Stimulated activated naive CD4-positive, alpha-beta T cell treated with Interleukin-2 at 50 U/mL for 16 hours (primary cell): ENCODE measurements around the gene CTNNA2.

ENCODE experiments used
- DNase-seq: peaks from one replicate; lab custom pipeline; 2025; lab: John Stamatoyannopoulos, UW

Gene CTNNA2

DNA sequence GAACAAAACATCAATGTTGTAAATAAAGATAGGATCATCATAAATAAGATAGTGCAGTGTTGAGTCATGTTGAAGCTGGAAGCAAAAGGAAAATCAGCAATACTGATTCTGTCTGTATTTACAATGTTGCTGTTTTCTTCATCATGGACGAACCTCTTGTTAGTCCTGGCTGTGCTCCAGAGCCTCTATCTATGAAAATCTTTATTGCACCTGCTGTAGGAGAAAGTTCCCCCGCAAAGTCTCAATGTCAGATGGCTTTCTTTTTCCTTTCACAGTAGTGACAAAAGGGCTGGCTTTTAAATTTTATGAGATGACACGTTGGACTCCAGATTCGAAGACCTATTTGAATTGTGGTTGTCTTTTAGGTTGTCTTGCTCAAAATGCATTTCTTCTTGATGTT lies 890.2 kb downstream of the CTNNA2 start:
- no peak for DNase-seq

DNA sequence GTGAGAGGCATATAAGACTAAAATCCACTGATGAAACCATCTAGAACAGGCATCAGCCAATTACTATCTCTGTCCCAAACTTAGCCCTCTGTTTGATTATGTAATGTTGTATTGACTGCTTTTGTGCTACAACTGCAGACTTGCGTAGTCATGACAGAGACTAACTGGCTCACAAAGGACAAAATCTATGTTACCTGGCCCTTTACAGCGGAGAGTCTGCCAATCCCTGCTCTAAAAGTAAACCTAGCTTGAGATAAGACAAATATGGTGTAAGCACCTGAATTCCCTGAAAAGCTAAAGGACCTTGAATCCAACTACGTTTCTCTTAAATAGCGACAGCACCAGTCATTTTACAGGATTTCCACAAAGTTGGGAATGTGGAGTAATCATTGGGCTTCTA lies 894.5 kb downstream of the CTNNA2 start:
- DNase-seq: no peak

DNA sequence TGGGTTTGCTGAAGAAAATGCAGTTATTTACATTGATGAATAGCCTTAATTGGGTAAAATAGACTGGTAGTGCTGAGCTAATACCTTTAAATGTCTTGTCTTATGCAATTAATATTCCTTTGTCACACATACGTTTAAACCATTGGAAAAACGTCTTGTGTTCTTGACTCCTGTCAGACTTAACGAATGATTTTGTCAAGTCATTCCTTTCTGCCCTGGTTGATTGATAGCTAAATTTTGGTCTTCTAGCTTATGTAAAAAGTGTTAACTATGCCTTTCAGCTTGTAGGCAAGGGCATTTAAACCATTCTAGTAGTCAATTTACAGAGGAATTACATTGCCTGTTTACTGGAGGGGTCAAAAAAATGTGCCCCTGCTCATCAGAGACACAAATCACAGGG lies 897.5 kb downstream of the CTNNA2 start:
- DNase-seq: no peak

DNA sequence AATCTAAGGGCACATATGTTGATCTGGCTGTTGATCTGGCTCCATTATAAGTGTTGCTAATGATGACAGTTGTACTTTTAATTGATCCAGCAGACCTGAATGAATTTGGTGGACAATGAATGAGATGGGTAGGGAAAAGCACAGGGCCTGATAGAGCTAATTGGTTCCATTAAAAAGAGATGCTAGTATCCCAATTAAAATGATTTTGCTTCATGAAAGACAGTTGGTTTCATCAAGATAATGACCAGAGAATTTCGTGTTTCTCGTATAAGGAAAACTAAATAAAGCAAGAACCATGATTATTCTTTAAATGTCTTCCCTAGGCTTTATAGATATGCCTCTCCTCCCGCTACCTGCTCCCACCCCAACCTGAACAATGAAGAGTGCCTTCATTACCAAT lies 900.3 kb downstream of the CTNNA2 start:
- DNase-seq: no peak

DNA sequence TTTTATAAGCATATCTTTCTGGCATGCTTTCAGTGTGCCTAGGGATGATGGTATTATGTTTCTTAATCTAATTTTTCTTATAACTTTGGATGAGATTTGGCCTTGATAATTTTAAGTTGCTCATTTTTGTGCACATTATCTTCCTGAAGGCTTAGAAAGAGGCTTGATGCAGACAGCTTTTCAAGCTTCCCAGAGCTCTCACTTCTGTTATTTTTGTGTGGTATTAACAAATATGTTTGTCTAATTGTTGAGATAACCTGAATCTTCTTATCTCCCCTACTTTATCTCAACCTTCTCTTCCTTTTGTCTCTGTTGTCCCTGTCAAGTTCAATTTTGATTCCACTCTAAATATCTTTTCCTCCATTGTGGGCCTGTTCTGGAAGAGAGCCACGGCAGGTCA lies 904.9 kb downstream of the CTNNA2 start:
- DNase-seq: no peak

DNA sequence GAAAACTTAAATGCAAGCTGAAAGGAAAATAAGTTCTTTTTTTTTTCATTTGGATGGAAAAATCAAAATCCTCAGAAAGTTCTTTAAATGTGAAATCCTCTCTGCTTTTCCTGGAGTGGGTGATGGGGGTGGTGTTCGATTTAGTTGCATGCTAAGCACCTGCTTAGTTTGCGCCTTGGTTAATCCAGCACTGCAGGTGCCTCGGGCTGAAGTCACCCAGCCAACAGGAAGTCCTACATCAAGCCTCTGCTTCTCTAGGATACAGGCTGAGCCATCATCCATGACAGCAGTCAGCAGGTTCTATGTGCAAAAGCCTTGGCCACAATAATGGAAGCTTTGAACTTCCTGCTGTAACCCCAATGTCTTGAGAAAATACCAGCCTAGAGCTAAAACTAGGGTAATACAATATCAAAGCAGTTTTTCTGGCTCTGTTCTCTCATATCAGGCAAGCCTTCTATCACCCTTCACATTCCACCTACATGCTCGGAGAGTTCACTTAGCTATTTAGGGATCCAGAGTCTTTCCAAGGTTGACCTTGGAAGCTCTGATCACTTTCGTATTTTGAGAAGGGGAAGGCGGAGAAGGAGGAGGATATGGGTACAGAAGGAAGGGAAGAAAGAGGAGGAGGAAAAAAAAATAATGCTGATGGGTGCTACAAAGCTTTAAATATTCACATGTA lies 907.8 kb downstream of the CTNNA2 start:
- no peak for DNase-seq

DNA sequence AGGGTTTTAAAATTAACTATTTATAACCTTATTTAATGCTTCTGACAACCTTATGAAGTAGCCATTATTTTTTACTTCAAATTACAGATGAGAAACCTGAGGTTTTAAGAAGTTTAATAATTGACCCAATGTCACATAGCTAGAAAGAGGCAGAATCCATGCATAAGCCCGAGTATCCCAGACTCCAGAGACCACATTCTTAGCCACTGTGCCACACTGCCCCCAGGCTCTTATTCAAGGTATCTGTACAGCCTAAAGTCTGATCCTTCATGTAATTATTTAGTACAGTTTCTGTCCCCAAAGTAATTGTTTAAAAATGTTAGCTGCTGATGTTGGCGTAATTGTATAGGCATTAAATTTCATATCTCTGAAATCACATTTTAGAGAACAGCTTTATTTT lies 916.4 kb downstream of the CTNNA2 start:
- DNase-seq: no peak

DNA sequence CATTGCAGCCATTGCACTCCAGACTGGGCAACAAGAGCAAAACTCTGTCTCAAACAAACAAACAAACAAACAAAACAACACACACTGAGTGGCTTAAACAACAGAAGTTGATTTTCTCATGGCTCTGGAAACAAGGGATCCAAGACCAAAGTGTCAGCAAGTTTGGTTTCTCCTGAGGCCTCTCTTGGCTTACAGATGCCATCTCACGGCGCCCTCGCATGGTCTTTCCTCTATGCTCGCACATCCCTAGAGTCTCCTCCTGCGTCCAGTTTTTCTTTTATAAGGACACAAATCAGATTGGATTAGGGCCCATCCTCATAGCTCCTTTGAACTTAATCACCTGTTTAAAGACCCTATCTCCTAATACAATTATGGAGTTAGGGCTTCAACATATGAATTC lies 925.1 kb downstream of the CTNNA2 start:
- DNase-seq: no peak

DNA sequence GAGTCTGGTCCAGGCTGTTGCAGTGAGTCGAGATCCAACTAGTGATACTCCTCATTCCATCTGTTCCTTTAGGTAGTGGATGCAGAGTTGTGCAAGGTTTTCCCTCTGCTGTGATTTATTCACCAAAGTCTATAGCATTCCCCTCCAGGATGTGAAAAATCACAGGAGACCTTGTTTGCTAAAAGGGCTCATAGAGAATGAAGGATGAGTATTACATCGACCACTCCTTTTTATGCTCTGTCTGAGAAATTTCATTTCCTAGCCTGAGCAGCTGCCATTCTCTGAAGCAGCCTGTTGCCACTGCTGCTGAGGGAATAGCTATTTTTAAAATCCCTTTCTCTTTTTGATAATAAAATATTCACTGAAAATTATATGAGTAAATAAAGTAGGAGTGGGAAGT lies 925.8 kb downstream of the CTNNA2 start:
- DNase-seq: no peak

DNA sequence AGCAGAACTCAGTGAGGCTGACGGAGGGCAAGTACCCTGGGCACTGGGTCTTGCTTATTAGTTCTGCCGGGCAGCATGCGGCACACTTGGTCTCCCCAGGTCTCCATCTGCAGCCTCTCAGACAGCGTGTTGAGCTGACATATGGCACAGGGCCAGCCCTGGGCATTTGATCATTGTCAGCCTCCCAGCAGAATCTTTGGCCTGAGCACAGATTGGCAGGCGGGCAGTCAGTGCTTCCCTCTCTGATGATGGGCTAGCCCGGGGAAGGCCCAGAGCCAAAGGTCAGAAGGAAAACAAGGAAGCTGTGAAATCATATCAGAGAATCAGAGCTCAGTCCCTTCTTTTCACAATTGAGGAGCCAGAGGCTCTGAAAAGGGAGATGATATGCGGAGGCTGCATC lies 941.8 kb downstream of the CTNNA2 start:
- no peak for DNase-seq

DNA sequence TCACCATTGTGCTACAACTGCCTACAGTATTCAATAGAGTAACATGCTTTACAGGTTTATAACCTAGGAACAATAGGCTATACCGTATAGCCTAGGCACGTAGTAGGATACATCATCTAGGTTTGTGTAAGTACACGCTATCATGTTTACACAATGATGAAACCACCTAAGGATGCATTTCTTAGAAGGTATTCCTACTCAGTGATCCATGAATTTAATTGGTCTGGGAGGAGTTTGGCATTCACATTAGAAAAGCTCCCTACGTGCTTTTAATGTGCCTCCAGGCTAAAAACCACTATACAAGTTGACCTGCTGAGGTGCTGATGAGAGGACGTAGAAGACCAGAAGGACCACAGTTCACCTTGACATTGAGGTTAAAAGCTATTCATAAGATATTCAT lies 946.2 kb downstream of the CTNNA2 start:
- no peak for DNase-seq

DNA sequence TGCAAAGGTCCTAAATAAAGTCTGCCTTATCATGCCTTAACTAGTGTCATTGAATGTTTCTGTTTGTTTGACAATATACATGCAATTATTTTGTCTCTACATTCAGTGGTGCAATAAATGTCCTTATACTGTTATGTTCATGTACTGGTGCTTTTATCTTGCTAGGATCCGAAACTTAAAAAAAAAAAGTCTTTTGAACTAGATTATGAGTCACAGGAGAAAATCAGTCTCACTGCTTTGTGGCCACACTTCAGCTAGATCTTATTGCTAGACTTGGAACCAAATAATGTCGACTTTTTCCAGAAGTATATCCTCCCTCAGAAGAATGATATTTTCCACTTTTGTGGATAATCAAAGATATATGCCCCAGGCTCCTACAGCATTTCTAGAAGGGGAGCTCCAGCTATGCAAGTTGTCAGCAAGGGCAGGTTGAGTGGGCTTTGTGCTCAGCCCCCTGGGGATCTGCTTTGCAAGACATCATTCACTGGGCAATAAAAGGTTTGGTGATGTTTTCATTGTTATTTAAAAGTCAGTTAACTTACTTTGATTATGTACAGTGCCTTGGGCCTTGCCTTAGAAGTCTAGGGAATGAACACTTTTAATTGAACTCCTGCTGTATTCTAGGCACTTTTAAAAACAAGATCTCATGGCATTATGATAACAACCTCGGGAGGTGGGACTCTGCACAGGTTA lies 948.8 kb downstream of the CTNNA2 start:
- no peak for DNase-seq

DNA sequence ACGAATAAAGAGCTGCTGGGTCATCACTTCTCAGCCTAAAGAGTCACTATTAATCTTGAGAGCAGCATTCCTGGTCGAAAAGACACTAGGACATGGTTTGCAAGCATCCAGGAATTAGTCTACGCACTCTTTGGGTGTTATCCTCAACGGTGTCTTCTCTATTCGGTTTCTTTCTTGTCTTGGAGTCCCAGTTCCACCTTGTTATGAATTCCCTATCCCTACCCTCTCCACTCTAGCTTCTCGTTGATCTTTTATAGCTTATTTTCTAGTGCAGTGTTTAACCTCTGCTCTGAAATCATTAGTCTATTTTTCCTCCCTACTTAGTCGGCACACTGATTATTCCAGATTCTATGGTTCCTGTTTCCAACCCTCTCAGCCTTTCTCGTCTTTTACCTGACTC lies 949.8 kb downstream of the CTNNA2 start:
- DNase-seq: no peak

DNA sequence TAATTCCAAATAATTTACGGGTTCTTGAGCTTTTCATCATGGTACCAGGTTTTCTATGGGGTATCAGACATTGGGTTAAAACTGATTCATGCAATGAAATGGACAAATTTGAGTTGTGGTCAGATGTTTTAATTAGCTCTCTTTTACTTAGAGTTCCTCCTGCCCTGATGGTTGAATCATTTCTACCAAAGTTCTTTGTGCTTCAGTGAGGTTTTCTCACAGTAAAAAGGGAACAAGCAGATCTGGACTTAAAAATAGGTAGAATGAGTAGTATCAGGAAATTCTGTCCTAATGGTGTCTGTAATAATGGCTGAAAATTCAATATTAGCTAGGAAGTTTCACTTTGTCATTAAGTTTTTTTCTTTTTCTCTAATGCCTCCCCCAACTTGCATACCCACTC lies 951.4 kb downstream of the CTNNA2 start:
- DNase-seq: no peak

DNA sequence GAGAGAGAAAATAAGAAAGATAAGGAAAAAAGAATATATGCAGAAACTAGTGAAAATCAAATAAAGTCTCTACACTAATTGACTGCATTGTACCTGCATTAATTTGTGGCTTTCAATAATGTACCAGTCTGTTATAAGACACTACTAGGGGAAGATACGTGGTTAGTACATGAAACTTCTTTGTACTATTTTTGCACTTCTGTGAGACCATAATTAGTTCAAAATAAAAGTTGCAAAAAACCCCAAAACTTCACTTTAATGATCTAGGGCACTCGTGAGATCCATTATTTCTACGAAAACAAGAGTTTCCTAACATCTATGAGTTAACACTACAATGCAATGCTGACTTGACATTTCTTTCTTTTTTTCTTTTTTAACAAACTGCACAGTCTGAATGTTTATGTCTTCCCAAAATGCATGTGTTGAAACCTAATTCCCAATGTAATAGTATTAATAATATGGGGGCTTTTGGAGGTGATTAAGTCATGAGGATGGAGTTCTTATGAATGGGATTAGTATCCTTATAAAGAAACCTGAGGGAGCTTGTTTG lies 954.5 kb downstream of the CTNNA2 start:
- no peak for DNase-seq

DNA sequence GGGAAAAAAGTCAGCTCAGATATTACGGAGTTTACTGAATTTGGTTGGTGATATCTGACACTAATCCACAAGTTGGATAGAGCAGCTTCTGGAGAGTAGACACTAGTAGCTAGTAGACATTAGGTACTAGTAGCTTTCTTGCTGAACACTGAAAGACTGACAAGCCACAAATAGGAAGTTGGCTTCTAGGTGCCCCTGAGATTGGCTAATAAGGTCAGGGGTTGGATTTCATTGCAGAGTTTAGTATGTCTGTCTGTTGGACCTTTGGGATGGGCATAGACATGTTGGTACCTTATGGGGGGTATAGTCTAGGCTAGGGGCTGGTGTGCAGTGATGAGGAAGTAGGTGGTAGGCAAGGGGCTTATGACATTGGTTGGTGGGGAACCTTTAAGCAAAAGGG lies 956.6 kb downstream of the CTNNA2 start:
- no peak for DNase-seq

DNA sequence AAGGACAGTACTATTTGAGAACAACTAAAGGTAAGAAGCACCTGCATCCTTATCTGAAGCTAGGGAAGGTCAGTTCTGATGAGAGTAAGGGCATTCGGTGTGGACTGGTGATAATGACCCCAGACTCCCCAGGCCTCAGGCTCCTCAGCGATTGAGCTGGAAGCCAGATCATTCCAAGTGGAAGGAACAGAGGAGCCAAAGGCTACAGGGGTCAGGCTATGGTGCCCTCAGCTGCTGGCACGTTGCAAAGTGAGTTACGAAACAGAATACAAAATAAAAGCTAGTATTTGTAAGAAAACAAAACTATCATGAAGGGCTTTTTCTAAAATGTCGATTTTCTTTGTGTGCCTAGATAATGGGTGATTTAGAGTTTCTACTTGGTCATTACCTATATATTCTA lies 960.2 kb downstream of the CTNNA2 start:
- DNase-seq: no peak

DNA sequence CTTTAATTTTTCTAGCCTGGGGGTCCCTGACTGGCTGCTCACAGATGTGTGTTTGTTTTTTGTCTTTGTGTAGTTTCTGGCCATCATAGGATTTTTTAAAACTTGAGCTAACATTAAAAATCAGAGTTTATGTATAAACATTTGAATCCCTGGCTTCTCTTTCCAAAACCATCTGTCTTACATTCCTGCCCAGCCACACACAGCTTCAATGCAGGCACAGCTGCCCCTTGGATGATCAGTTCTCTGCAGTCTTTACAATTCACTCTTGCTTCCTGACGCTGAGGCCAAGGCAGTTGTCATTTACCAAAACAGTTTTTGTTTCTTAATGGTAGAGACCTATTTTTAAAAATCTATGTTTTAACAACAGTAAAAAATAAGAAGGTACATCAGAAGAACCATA lies 960.9 kb downstream of the CTNNA2 start:
- no peak for DNase-seq

DNA sequence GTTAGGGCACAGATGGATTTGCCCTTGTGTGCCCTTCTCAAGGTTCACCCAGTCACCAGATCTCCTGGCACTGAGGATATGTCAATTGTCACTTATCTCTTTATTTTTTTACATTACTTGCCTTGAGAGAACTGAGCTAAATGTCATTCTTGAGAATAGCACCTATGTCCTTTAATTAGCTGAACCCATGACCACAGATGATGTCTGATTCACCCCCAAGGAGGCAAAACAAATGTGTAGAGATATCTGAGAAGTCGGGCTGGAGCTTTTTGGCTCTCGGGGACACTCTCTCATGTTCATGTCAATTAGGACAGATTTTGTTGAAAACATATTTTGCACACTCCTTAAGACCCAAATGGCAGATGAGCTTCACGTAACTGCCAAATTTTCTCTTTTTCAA lies 963.1 kb downstream of the CTNNA2 start:
- no peak for DNase-seq

DNA sequence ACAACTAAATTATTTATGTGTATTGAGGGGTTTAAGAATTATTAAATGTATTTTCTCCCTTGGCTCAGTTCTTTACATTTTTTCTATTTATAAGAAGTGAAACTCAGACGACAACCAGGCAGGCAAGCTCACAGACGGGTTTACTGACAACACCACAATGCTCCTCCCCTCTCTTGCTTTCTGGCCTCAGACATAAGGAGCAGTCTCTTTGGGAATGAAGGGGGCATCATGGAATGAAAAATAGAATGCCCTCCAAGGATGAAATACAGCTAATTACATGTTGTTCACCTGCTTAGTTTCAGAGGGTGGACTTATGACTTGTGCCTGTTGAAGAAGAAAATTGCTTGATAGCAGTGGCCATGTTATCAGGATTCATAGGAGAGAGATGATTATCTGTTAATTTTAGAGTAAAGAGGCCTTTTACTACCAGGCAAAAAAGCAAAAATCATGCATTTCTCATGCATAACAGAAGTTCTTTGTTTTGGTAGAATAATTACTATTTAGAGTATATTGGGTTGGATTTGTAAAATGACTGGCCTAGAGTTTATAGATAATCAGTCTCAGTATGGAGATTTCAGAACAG lies 963.8 kb downstream of the CTNNA2 start:
- no peak for DNase-seq

DNA sequence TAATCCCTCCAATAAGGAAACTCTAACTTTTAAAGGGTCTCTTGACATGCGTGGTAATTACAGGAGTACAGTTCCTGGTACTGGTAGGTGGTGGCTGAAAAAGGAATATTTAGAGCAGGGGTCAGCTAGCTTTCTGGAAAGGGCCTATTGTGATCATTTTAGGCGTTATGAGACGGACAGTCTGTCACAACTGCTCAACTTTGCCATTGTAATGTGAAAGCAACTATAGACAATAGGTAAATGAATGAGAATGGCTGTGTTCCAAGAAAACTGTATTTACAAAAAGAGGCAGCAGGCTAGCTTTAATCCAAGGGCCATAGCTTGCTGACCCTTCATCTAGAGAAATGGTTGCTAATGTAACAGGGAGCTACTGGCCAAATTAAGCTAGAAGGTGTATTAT lies 969.4 kb downstream of the CTNNA2 start:
- DNase-seq: no peak

DNA sequence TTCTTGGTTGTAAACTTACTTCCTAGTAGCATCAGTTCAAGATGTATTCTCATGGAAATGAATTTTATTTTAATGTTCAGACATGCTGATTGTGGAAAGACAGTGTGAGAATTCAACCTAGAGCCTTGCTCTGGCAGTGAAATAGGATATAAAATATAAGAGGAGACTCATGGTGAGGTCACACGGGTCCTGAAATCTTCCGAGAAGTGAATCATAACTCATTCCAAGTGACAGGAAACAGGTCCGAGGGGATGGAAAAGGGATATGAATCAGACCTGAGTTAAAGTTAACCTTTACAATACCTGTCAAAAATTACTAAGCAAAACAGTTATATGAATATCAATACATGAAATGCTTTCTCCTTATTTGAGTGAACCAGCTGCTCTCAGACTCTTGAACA lies 976.9 kb downstream of the CTNNA2 start:
- no peak for DNase-seq

DNA sequence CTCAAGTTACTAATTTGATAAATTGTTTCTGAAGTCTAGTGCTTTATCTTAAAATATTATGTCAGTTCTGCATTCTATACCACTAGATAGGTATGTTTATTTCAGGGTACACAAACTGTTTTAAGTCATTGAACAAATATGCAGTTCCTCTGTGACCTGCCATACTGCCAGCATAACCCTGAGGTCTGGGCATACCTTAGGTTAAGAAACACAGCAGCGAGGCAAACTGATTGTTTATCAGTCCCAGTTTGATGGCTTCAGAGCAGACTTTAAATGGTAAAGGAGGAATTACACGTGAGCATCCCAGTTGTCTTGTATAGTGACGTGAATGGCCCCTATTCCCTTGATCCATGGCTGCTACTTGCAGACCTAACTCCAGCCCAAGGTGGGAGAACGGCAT lies 978.1 kb downstream of the CTNNA2 start:
- no peak for DNase-seq

DNA sequence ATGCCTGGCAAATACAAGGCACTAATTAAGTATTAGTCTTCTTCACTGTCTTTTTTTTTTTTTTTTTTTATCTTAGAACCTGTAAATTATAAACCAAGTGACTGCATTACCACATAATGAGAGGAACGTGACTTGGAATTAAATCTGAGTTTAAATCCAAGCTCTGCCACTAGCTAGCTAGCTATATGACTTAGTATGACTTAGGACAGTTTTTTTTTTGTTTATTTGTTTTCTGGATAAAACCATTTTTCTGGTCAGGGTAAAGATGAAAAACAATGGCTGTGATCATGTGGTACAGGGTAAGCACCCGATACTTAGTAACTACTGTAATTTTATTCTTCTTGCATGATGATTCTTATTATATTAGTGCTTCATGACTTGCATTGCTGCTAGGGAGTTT lies 983.5 kb downstream of the CTNNA2 start:
- no peak for DNase-seq
